ENCODE measurements around the gene DBP.
"Not testable (repeated sequence)": the region's sequence is repeated elsewhere in the genome, so short reads cannot be mapped to it uniquely, and the experiment has no call there.

The DBP gene

DNA sequence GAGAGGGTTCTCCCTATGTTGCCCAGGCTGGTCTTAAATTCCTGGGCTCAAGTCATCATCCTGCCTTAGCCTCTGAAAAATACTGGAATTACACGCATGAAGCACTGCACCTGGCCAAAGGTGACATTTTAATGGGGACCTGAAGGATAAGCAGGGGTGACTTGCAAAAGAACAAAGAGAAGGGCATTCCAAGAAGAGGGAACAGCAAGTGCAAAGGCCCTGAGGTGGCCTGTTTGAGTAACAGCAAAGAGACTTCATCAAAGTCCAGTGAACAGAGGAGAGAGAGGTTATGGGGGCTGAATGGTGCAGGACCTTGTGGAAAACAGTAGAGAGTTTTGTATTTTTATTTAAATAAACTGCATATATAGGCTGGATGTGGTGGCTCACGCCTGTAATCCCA is 4.7 kb upstream of the DBP start:
- no peak for DNase-seq (ENCODE audit: low read depth in 1 of 2, low spot score in 1 of 2)

DNA sequence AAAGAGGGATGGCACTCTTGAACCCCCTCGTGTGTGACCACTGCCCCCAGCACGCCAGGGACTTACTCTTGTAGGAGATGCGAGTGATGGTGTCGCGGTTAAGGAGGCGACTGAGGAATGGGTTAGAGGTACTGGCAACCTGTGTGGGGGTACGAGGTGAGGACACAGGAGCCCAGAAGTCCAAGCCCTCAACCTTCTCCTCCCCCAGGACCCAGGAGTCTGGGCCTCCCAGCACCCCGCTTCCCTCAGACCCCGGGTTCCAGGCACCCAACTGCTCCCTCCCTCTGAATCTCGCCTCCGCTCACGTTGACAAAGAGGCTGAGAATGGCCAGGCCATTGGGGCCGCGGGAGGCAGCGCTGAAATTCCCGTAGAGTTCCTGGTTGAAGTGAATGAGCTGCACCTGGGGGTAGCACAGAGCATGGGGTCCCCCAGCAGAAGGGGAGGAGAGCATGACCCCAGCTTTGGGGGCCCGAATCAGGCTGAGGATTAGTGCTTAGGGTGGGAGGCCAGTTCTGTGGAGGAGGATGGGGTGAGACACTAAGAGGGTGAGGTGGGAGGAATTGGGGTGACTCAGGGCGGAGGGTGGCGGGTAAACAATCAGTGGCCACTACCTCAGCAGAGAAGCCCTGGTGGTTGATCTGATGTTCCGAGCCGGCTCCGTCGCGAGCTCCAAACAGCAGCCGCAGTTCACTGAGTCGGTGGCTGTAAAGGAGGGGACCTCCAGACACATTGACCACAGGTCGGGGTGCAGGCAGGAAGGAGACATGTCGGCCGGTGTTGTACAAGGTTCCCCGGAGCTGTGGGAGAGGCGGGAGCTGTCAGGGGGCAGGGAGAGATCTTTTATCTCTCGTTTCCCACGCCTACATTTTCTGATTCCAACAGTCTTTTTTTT is 2.5 kb upstream of the DBP start:
- no peak for DNase-seq (ENCODE audit: low read depth in 1 of 2, low spot score in 1 of 2)

DNA sequence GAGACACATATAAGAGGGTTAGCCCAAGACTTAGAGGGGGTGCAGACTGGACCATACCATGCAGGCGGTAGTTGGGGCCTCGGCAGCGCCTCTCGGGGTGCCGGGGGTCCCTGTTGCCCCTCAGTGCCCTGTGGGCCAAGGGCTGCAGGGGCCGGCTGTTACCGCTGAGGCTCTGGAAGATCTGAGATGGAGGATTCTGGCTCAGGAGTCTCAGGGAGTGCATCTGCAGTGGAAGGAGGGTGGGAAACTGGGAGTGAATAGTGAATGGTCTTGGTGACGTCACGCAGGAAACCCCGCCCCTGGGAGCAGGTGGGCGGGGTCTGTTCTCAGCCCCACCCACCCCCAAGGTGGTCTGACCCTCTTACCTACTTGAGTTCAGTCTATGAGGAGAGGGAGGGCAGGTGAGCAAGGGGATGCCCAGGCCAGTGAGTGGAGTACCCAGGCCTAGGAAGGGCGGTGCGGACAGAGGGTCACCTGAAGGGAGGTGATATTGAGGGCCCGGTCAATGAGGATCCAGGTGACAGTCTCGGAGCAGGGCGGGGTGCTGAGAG is 1.7 kb upstream of the DBP start:
- DNase-seq (ENCODE audit: low read depth in 1 of 2, low spot score in 1 of 2): no peak

DNA sequence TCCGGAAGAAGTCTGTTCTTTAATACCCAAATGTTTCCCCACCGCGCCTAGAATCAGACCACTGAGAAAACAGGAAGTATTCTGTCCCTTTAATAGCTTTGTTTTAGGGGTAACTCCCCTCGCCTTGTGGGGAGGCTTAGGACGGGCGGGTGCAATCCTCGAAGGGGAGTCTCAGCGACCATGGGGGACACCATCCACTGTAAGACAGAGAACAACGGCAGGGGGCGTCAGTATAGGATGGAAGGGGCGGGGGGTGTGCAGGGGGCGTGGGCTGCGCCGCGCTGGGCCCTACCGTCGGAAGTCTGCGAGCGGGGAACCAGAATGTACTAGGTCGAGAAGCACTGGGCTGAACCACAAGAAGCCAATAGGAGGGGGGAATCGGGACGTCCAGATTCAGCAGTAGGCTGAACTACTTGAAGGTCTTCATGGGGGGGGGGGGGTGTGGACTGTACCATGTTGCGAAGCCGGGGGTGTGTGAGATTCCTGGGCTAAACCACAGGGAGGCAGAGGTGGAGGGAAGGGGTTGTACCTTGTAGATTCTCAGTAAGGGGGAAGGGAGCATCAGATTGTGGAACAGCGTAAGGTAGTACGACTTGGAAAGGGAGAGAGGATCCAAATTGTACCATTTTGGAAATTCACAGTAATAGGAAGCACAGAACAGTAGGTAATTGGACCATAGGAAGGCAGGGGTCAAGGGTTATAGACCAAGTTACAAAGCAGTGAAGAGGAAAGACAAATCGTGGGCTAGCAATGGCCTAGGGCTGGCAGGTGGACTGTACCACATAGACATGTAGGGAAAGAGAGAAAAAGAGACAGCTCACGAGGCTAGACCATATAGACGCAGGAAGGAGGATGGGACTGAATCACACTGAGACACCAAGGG is 1.0 kb upstream of the DBP start:
- peak in 1 of 2 donors; percentile 78 for DNase-seq (ENCODE audit: low read depth in 1 of 2, low spot score in 1 of 2)

DNA sequence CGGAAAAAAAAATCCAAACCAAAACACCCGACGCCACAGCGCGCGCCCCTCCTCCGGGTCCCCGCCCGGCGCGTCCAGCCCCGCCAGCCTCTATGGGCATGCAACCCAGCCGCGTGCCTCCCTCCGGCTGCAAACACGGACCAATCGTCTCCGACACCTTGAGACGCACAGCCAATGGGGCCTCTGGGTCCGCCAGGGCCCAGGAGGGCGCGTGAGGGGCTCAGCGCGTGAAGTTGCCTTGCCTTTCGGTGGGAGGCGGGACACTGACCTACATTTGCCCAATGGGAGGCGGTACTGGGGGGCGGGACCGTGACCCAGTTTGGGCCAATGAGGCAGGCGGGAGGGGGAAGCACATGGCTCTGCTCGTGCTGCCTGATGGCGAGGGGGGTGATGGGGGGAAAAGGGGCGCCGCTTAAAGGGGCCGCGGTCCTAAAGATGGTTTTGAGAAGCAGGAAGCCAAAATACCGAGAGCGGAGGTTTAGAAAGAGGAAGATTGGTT is 319 bp upstream of the DBP start:
- peak; percentile 94 to 99 for DNase-seq (ENCODE audit: low read depth in 1 of 2, low spot score in 1 of 2)

GRCh38 chr19:48635966-48636858 is 967 bp downstream of the DBP start:
- no peak for DNase-seq (ENCODE audit: low read depth in 1 of 2, low spot score in 1 of 2)

- DNase-seq (ENCODE audit: low read depth in 1 of 2, low spot score in 1 of 2): peak; percentile 65 to 68
Measured at GRCh38 chr19:48635263-48635965, 1.8 kb downstream of the DBP start.

DNA sequence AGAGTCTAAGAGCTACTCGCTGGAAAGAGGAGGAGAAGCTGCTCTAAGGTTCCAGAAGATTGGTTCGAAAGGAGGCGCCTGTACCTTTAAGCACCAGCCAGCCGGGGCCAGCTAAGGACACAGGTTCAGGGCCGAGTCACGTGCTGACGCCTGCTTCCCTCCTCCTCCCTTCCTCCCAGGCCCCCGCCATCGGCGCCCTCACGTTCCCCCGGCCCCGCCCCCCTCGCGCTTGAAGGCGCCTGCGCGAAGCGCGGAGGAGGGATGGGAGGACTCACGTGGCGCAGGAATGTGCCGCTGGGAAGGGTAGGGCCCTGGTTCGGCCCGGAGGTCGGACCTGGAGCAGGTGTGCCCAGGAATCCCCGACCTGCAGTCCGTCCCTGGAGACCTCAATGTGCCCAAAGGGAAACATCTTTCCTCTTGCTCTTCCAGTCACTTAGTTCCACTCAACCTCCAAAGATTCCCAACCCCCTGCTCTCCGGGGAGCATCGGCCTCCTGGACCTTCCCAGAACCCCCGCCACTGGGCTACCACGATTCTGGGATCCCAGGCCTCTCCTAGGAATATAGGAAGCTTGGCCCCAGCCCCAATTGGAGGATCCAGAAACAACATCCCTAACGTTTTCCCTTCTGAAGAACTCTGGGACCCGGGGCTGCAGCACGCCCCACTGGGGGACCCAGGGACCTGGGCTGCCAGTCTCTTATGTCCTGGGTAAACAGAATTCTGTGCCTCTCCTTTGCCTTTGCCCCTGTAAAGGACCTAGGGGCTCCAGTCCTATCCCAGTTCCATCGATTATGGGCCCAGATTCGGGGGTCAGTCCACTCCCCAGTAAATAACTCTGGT is 2.5 kb downstream of the DBP start:
- peak; percentile 82 to 93 for DNase-seq (ENCODE audit: low read depth in 1 of 2, low spot score in 1 of 2)

- DNase-seq (ENCODE audit: low read depth in 1 of 2, low spot score in 1 of 2): no peak
Measured at GRCh38 chr19:48634036-48634342, 3.2 kb downstream of the DBP start.

DNA sequence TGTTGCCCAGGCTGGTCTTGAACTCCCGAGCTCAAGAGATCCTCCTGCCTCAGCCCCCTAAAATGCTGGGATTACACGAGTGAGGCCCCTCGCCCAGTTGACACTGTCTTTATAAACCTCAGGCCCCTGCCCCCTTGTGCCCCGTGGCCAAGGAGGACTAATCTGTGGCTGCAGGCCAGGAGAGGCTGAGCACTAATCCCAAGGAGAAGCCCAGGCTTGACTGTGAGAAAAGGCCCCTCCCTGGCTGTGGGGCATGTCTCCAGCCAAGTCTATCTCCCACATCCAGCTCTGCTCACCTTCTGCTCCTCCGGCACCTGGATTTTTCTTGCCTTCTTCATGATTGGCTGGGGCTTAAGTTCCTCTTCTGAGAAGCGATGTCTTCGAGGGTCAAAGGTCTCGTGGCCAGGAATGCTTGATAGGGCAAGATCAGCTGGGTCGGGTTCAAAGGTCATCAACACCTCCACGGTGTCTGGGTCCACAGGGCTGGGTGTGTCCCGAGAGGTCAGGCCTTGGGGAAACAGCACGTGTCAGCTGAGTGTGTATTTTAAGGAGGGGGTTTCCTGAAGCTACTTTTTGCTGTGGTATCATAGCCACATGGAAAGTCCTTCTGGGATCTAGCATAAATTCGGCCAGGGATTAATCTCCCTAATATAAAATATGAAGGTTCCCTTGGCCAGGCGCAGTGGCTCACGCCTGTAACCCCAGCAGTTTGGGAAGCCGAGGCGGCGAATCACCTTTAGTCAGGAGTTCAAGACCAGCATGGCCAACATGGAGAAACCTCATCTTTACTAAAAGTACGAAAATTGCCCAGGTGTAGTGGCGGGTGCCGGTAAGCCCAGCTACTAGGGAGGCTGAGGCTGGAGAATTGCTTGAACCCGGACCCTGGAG is 3.8 kb downstream of the DBP start:
- no peak for DNase-seq (ENCODE audit: low read depth in 1 of 2, low spot score in 1 of 2)

- no peak for DNase-seq (ENCODE audit: low read depth in 1 of 2, low spot score in 1 of 2)
Measured at GRCh38 chr19:48632692-48633147, 4.5 kb downstream of the DBP start.

GRCh38 chr19:48632286-48632685 is 4.9 kb downstream of the DBP start:
- DNase-seq (ENCODE audit: low read depth in 1 of 2, low spot score in 1 of 2): not testable (repeated sequence)

GRCh38 chr19:48631225-48631624 is 6.0 kb downstream of the DBP start:
- DNase-seq (ENCODE audit: low read depth in 1 of 2, low spot score in 1 of 2): no peak

GRCh38 chr19:48630296-48631063 is 6.7 kb downstream of the DBP start:
- no peak for DNase-seq (ENCODE audit: low read depth in 1 of 2, low spot score in 1 of 2)

- no peak for DNase-seq (ENCODE audit: low read depth in 1 of 2, low spot score in 1 of 2)
Measured at GRCh38 chr19:48629599-48630295, 7.4 kb downstream of the DBP start.

DNA sequence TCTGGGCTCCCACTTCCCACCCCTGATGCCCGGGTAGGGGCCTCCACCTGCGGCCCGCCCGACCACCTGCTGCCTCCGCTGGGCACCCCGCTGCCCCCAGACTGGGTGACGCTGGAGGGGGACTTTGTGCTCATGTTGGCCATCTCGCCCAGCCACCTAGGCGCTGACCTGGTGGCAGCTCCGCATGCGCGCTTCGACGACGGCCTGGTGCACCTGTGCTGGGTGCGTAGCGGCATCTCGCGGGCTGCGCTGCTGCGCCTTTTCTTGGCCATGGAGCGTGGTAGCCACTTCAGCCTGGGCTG is 7.9 kb downstream of the DBP start:
- no peak for DNase-seq (ENCODE audit: low read depth in 1 of 2, low spot score in 1 of 2)
